HG02763 (cell line): ENCODE data around the gene ANKRD52.
"Not testable (repeated sequence)": the region's sequence is repeated elsewhere in the genome, so short reads cannot be mapped to it uniquely, and the experiment has no call there.

Source experiments
- ATAC-seq: cut with Tn5 transposase; IDR thresholded peaks from one replicate; pipeline ENCODE4 v1.9.1; 2021; ENCODE audit warnings: mild to moderate bottlenecking, moderate library complexity; ENCODE audit not compliant: unreplicated experiment

ANKRD52 gene

GRCh38 chr12:56213878-56214277, 44.3 kb downstream of the ANKRD52 start:
- no peak for ATAC-seq

DNA sequence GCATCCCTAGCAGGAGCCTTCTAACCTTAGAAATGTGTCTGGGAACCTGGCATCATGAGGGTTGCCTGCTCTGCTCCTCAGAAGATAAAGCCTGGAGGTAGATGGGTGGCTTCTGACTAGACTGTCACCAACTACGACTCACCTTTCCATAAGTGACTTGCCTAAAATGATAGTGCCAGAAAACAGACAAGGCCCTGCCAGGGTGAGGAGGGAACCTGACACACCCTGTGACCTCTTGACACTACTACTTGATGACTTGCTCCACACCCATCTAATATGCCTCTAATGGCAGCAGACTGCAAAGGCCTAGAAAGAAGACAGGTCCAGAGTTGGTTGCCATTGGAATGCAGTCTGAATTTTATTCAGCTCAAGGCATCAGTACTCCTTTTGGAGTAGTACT, 45.8 kb downstream of the ANKRD52 start:
- no peak for ATAC-seq

- ATAC-seq: no peak
Measured at GRCh38 chr12:56208006-56208405, 50.2 kb downstream of the ANKRD52 start.

DNA sequence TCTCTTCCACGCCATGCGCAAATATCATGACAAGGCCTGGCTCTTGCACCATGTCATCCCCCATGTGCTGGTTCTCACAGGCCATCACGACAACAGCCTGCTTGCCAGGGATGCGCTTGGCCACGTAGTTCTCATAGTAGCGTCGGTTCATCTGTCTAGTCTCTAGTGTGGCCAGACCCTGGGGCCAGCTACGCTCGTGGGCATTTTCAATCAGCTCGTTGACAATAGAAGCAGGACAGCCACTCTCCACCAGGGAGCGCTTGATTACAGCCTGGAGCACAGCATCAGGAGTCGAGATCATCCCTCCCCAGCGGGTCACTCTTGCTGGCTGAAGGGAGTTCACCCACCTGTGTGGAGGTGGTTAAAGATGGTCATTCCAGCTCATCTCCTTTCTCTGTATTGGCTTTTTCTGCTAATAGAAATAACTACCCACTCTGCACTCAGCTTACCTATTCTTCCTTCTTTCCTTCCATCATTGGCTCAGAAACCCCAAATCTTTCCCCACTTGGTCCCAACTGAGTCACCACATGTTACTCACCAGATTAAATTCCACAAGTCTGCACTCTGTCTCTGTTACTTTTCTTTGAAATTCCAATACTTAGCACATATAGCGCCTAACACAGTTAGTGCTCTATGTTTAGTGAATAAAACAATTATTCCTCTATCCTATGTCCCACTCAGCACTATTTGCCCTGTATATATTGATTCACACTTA, 51.6 kb downstream of the ANKRD52 start:
- ATAC-seq: no peak

DNA sequence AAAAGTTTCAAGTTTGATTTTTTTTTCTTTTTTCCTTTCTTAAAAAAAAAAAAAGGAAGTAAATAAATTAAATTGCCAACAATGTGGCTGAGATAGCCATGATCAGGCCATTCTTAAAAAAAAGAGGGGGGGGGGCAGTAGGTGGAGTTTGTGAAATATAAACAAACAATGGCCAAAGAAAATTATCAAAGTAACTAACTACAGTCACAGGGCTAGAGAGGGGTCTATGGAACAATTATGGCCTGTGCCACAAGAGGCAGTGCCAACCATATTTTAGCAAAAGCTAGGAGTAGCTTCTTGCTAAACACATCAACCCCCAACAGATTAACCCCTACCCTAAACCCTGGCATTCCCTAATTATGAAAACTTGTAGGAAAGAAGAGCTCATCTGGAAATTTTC, 52.7 kb downstream of the ANKRD52 start:
- no peak for ATAC-seq

DNA sequence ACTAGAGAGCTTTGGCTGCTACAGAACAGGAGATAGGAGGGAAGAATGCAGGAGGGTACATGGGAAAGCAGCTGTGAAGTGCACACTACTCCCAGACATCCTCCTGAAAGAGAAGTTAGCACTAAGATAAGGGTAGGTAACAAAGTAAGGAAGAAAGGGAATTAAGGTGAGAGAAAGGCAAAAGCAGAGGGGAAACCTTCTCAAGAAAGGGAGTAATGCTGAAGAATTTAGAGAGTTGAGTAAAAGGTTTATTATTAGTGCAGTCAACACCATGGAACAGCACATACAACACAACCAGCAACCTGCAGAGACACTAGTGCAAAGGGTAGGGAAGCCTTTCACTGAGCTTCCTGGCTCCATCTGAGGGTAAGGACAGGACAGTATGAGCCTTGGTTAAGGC, 53.9 kb downstream of the ANKRD52 start:
- ATAC-seq: no peak

DNA sequence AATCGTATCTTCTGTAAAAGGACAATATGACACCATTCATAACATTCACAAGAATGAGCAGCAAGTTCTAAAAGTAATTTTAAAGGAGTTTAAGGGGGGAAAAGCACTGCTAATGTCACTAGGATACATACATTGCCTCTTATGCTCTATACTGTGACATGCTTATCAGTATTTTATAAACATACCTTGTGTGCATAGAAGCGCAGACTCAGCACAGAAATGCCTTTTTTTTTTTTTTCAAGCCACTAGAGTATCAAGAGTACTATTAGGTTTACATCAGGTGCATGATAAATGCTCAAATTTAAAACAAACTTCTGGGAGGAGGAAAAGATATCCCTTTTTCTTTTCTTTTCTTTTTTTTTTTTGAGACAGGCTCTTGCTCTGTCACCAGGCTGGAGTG, 55.3 kb downstream of the ANKRD52 start:
- ATAC-seq: no peak

- no peak for ATAC-seq
Measured at GRCh38 chr12:56202366-56202765, 55.8 kb downstream of the ANKRD52 start.

- no peak for ATAC-seq
Measured at GRCh38 chr12:56198836-56199235, 59.3 kb downstream of the ANKRD52 start.

- no peak for ATAC-seq
Measured at GRCh38 chr12:56197921-56198635, 60.1 kb downstream of the ANKRD52 start.

GRCh38 chr12:56196818-56197550, 61.2 kb downstream of the ANKRD52 start:
- ATAC-seq: not testable (repeated sequence)

- ATAC-seq: no peak
Measured at GRCh38 chr12:56193025-56193578, 65.1 kb downstream of the ANKRD52 start.

- no peak for ATAC-seq
Measured at GRCh38 chr12:56192582-56192981, 65.6 kb downstream of the ANKRD52 start.

DNA sequence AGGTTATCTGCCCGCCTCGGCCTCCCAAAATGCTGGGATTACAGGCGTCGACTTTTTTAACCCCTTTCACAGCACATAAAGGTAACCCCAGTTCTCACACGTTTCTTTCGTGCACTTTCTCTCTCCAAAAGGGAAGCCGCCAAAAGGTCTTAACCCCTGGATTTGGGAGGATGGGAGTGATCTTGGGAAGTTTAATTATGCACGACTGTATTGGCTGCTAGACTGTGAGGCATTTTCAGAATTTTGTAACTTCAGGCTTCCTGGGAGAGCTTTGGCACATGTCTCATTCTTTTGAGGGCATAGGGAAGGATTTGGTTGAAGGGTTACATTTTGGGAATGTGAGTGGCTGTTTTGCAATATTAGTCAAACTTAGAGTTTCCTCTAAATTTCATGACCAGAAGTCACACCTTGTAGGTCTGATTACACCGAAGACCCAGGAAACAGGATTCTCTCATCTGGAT, 67.5 kb downstream of the ANKRD52 start:
- ATAC-seq: no peak

DNA sequence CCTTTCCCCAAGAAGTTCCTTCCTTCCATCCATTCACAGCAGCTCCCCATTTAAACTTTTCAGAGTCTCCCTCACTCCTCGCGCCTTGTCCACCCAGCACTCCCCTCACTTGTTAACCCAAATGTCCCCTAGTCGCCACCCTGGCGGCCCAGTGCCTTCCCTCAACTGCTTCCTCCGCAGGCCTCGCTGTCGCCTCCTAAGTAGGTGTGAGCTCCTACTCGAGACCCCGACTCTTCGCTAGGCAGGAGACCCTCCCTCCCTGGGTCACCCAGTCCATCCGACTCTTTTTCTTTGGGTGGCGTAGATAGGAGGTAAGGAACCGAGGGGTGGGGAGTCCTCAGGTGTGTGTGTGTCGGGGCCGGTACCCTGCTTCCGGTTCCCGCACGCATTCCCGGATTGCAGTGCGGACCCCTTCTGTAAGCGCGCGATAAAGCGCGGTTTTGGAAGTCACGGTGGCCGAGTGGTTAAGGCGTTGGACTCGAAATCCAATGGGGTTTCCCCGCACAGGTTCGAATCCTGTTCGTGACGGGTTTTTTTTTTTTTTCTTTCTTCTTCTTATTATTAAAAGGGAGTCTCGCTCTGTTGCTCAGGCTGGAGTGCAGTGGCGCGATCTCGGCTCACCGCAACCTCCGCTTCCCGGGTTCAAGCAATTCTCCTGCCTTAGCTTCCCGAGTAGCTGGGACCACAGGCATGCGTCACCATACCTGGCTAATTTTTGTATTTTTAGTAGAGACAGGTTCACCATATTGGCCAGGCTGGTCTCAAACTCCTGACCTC, 68.1 kb downstream of the ANKRD52 start:
- peak; percentile 28 for ATAC-seq

DNA sequence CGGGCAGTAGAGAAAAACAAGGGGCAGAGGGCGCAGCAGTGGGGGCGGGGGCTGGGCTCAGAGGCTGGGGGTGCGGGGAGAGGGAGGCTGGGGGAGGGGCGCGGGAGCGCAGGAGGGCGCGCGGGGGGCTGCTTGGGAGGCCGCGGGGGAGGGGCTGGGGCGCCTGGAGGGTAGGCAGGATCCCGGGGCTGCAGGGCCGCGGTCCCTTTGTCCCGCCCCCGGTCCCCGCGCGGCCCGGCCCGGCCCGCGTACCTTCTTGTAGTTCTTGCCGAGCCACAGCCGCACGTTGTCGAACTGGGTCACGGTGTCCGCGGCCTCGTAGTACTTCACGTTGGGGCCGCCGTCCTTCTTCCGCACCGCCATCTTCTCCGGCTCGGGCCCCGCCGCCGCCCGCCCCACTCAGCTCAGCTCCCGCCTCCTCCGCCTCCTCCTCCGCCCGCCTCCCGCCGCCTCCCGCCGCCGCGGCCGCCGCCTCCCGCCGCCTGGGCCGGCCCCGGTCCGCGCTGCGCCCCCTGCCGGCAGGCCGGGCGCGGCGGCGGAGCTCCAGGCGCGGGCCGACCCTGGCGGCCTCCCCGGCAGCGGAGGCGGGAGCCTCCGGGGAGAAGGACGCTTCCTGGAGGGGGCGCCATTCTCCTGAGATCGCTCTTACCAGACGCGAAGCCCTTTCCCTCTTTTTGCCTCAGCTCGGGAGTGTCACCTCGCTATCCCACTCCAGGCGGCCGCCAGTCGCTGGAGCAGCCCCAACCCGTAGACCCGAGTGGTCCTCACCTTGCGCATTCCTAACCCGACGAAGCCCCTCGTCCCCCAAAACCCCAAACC, 68.9 kb downstream of the ANKRD52 start, which contains the start of gene SMARCC2:
TSS of gene SMARCC2 (minus strand) at position 385 of the 819 bp plus-strand sequence. CDS start at position 363, 22 bp downstream.
- ATAC-seq: peak; percentile 82

DNA sequence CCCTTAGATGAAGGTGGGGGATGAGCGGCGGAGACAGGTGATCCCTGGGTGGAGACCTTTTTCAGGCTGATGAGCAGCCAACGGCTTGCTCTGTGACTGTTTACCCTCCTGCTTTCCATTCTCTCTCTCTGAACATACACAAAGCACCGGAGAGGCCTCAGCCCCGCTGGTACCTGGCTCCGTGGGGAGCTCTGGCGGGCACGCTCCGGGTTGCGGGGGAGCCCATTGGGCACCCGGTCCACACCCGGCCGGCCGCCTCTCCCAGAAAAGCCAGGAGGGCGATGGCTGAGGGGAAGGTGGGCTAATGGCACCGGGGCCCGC, 69.4 kb downstream of the ANKRD52 start:
- ATAC-seq: no peak

DNA sequence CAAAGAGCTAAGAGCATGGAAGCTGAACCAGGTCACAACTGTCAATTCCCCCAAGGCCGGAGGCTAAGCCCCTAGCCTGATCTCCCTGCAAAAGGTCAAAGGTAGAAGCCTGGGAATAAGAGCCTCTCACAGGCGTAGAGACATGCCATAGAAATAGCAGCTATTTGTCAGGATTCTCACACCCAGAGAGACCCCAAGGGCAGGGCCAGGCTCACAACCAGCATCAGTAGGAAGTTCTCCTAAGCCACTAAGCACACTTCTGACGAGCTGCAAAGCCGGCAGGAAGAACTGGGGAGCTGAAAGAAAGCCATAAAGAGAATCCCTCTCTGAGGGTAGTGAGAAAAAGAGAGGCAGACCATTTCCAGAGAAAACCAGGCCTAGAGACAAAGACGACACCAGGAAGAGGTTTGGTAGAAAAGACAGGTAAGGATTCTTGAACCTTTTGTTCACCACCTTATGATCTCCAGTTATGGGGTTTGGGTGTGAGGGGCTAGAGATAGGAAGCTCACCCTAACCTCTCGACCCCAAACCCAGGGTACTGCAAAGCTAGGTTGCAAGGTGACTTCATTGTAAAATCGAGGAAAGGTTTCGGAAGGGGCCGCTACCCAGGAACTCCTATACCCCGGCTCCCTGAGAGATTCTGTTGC, 69.9 kb downstream of the ANKRD52 start:
- no peak for ATAC-seq
